Kidney tubule cell (primary cell): ENCODE results near the gene PPP6R3.
"Not testable (repeated sequence)": the region's sequence is repeated elsewhere in the genome, so short reads cannot be mapped to it uniquely, and the experiment has no call there.

Source experiments
- DNase-seq: peaks from one replicate; pipeline ENCODE4 v3.0.0-alpha.2; 2018; ENCODE audit warnings: low spot score

PPP6R3 gene

DNA sequence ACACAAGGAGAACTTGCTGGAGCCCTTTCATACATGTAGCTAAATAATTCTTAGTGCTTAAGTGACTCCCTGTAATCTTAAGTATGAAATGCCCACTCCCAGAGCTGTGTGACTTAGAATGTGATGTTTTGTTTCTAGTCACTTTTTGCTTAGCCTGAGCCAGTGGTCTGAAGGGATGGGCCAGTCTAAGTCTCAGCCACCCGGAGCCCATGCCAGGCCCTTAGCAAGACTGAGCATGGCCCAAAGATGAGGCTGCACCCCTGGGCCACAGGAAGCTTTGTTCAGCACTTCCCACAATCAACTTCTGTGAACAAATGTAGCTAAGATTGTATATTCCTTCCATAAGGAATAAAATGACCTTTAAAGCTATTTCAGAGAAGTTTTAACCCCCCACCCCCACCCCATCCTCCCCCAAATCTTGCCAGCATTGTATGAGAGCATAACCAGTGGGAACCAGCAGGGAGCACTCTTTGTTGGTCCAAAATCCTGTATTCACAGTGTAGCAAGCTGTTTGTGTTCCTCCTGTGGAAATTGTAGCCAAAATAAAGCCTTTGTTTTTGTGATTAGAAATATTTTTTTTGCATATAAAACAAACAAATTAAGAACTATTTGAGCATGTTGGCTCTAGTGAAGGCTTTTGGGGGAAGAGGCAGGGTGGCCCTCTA, 150.0 kb downstream of the PPP6R3 start:
- no peak for DNase-seq

DNA sequence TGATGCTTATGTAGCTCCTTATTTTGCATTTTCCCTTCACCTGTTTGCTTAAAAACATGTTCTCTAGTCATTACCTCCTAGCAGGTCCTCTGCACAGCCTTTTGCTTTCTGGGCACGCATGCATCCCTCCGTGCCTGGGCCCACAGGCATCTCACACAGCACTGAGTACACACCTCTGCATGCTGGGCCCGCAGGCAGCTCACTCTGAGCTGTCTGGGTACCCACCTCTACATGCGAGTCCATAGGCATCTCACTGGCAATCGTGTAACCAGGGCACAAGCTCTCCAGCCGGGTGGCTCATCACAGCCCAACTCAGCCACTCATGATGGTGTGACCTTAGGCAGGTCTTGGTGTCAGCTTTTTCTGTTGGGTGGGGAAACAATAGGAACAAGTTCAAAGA, 155.1 kb downstream of the PPP6R3 start:
- no peak for DNase-seq

DNA sequence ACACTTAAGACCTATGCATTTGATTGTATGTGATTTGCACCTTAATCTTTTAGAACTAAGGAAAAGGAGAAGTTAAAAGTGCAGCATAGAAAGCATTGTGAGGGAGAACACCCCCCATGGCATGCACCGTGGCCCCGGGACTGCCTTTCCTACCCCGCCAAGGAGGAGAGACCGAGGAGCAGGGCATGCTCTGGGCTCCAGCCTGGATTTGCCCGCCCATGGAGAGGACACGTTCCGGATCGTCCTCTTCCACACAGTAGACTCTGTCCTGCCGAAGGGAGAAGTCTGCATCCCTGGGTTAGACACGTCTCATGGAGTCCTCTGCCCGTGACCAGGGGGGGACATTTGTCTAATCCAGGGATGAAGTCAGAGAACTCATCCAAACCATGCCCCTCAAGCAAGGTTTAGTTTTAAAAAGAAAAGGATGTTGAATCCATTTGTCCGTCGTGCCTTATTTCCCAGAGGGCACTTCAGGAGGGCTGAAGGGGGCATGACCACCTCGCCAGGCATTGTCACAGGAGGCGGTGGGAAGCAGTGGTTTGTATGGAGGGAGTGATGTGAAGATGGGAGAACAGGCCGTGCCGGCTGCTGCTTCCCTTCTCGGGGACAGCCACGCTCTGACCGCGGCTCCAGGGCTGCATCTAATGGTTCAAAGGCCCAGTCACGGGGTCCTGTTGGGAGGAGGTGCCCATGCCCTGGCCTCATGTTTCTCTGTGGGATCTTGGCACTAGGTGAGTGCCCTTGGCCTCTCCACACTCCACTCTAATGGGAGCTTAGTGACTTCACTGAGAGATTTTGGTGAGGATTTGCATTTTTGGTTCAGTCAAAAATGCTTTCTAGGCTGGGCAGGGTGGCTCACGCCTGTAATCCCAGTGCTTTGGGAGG, 157.6 kb downstream of the PPP6R3 start:
- no peak for DNase-seq

DNA sequence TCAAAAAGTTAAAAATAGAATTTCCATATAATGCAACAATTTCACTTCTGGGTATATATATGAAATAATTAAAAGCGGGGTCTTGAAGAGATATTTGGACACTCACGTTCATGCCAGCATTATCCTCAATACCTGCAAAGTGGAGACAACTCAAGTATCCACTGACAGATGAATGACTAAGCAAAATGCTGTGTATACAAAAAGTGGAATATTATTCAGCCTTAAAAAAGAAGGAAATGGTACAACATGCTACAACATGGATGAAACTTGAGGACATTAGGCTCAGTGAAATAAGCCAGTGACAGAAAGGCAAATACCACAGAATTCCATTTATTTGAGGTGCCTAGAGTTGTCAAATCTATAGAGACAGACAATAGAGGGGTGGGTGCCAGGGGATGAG, 161.3 kb downstream of the PPP6R3 start:
- no peak for DNase-seq

DNA sequence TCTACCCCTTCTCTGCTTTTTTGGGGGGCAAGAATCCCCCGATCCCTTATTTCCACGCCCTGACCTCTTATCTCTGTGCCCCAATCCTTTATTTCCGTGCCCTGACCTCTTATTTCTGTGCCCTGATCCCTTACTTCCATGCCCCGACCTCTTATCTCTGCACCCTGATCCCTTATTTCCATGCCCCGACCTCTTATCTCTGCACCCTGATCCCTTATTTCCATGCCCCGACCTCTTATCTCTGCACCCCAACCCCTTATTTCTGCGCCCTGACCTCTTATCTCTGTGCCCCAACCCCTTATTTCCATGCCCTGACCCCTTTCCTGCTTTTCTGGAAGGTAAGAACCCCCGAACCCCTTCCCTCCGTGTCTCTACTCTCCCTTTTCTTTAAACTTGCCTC, 163.2 kb downstream of the PPP6R3 start:
- DNase-seq, result not testable (repeated sequence)

DNA sequence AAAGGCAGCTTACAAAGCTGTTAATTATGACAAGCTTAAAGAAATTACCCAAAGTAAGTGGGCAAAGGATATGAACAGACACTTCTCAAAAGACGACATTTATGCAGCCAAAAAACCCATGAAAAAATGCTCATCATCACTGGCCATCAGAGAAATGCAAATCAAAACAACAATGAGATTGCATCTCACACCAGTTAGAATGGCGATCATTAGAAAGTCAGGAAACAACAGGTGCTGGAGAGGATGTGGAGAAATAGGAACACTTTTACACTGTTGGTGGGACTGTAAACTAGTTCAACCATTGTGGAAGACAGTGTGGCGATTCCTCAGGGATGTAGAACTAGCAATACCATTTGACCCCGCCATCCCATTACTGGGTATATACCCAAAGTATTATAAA, 164.5 kb downstream of the PPP6R3 start:
- not testable (repeated sequence) for DNase-seq

DNA sequence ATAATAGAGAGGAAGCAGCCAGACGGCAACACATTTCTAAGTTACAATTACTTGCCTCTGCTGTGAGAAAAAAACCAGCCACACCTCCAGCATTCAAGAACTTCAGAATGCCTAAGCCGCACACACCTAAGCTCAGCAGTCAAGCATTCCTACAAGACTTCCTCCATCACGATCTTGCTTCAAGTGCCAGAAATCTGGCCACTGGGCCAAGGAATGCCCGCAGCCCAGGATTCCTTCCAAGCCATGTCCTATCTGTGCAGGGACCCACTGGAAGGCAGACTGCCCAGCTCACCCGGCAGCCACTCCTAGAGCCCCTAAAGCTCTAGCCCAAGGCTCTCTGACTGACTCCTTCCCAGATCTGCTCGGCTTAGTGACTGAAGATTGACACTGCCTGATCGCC, 165.7 kb downstream of the PPP6R3 start:
- DNase-seq, result not testable (repeated sequence)

DNA sequence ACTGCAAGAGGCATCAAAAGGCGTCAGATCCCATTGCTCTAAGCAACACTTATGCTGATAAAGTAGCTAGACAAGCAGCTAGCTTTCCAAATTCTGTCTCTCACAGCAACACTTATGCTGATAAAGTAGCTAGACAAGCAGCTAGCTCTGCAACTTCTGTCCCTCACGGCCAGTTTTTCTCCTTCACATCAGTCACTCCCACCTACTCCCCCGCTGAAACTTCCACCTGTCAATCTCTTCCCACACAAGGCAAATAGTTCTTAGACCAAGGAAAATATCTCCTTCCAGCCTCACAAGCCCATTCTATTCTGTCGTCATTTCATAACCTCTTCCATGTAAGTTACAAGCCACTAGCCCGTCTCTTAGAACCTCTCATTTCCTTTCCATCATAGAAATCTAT, 168.3 kb downstream of the PPP6R3 start:
- DNase-seq, result not testable (repeated sequence)

DNA sequence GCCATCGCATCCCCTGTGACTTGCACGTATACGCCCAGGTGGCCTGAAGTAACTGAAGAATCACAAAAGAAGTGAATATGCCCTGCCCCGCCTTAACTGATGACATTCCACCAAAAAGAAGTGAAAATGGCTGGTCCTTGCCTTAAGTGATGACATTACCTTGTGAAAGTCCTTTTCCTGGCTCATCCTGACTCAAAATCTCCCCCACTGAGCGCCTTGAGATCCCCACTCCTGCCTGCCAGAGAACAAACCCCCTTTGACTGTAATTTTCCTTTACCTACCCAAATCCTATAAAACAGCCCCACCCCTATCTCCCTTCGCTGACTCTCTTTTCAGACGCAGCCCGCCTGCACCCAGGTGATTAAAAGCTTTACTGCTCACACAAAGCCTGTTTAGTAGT, 171.8 kb downstream of the PPP6R3 start:
- DNase-seq, result not testable (repeated sequence)

DNA sequence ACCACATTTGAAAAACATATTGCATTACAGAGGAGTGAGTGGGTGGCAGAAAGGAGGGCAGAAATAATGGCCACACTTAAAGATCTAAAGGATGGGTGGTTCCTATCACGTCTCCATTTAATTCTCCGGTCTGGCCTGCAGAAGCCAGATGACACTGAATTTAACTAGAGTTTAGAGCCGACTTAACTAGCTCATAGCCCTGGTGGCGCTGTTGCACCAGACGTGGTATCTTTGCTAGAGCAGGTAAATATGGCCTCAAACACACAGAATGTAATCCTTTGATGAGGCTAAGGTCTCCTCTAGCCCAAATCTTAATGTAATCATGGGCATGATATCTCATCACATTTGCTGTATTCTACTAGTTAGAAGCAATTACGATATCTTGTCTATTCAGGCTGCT, 172.2 kb downstream of the PPP6R3 start:
- peak; percentile 64 for DNase-seq

DNA sequence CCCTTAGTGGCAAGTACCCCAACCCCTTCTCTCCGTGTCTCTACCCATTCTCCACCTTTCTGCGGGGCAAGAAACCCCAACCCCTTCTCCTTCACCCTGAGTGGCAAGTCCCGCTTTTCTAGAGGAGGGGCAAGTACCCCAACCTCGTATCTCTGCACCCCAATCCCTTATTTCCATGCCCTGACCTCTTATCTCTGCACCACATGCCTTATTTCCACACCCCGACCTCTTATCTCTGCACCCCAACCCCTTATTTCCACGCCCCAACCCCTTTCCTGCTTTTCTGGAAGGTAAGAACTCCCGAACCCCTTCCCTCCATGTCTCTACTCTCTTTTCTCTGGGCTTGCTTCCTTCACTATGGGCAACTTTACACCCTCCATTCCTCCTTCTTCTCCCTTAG, 174.1 kb downstream of the PPP6R3 start:
- not testable (repeated sequence) for DNase-seq

DNA sequence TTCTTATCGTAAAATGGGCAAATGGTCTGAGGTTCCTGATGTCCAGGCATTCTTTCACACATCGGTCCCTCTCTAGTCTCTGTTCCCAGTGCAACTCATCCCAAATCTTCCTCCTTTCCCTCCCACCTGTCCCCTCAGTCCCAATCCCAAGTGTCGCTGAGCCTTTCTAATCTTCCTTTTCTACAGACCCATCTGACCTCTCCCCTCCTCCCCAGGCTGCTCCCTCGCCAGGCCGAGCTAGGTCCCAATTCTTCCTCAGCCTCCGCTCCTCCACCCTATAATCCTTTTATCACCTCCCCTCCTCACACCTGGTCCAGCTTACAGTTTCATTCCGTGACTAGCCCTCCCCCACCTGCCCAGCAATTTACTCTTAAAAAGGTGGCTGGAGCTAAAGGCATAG, 174.6 kb downstream of the PPP6R3 start:
- DNase-seq, result not testable (repeated sequence)

DNA sequence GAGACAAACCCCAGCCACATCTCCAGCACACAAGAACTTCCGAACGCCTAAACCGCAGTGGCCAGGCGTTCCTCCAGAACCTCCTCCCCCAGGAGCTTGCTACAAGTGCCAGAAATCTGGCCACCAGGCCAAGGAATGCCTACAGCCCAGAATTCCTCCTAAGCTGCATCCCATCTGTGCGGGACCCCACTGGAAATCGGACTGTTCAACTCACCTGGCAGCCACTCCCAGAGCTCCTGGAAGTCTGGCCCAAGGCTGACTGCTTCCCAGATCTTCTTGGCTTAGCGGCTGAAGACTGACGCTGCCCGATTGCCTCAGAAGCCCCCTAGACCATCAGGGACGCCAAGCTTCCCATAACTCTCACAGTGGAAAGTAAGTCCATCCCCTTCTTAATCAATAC, 175.3 kb downstream of the PPP6R3 start:
- DNase-seq, result not testable (repeated sequence)

DNA sequence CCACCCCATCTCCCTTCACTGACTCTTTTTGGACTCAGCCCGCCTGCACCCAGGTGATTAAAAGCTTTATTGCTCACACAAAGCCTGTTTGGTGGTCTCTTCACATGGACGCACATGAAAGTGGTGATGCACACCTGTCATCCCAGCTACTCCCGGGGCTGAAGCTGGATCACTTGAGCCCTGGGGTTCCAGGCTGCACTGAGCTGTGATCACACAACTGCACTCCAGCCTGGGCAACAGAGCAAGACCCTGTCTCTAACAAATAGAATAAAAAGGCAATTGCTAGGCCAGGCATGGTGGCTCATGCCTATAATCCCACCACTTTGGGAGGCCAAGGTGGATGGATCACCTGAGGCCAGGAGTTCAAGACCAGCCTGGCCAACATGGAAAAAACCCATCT, 178.8 kb downstream of the PPP6R3 start:
- DNase-seq, result not testable (repeated sequence)

DNA sequence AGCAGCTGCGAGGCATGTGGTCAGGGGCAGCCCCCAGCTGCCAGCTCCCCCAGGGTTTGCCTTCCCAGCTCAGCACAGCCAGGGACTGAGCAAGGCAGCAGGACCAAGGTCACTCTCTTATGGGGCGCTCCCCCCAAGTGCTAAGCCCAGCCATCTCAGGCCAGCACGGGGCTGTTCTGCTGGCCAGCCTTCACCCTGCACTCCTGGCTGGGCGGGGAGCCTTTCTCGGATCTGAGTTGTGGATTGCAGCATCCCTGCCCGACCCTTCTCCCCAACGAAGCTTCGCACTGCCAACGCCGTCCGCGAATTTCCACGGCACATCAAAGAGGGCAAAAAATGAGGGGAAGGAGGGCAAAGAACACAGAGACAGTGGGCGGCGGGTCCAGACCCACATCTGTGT, 181.3 kb downstream of the PPP6R3 start:
- no peak for DNase-seq

DNA sequence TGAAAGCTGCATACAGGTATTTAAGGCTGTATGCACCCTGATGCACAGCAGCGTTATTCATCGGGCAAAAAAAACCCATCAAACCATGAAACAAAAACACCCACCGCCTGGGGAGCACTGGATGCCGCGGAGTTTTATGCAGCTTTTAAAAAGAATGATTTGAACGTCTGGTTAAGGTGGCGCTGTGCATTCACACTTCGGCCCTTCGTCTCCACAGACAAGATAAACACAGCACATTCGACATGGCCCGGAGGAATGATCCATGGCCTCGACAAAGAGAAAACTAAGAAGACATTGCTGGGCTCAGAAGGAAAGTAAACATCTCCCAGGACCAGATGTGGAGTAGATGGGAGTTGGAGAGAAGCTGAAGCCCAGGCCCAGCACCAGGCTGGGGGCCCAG, 183.0 kb downstream of the PPP6R3 start:
- DNase-seq, result peak; percentile 44

DNA sequence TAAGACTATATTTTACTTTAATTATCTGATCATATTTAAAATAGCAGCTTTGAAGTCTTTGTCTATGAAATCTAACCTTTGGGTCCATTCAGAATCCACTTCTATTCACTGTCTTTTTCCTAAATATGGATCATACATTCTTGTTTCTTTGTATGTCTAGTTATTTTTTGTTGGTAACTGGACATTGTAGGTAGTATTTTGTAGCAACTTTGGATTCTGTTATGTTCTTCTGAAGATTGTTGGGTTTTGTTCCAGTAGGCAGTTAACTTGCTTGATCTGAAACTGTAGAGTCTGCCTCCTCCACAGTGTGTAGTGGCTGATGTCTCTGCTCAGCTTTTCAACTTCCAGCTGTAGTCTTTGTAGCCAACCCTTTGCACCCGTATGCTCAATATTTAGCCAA, 186.3 kb downstream of the PPP6R3 start:
- DNase-seq, result no peak

DNA sequence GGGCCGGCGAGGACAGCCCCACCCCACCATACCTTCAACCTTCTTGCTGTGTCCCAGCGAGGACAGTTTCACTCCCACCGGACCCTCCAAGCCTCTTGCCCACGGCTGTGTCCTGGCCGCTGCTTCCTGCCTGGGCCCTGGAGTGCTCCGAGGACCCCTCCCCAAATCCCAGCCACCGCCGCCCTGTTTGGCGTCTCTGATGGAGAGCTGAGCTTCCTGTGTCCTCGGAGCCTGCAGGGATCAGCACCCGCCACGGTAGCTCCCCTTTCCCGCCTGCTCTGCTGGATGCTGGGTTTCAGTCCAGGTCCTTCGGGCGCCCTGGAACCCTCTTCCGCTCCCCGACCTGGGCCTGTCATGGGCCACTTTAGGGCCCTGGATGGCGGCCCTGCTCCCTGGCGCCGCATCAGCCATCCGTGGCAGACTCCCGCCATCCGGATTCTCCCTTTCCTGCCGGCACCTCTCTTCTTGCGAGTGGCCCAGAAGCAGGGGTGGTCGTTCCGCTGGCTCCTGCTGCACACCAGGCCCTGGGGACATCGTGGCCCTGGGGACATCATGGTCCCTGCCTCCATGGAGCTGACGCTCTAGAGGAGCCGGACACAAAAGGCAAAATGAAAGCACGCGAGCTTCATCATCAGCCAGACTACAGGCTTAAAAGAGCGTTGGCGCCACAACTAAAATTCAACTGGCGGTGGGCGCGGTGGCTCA, 189.5 kb downstream of the PPP6R3 start:
- no peak for DNase-seq

DNA sequence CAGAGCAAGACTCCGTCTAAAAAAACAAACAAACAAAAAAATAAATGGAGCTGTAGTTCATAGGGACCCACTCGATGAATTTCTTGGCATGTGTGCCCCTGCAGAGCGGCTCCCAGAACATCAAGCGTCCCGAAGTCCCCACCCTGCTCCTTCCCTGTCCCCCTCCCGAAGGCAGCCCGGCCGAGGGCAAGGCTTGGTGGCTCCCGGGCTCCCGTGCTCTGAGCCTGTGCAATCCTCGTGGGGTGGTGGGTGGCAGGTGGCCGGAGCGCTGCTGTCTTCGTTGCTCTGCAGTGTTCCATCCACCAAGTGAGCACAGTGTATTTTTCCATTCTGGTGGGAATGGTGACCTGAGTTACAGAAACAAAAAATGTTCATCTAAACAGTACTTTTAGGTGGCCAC, 190.2 kb downstream of the PPP6R3 start:
- no peak for DNase-seq

DNA sequence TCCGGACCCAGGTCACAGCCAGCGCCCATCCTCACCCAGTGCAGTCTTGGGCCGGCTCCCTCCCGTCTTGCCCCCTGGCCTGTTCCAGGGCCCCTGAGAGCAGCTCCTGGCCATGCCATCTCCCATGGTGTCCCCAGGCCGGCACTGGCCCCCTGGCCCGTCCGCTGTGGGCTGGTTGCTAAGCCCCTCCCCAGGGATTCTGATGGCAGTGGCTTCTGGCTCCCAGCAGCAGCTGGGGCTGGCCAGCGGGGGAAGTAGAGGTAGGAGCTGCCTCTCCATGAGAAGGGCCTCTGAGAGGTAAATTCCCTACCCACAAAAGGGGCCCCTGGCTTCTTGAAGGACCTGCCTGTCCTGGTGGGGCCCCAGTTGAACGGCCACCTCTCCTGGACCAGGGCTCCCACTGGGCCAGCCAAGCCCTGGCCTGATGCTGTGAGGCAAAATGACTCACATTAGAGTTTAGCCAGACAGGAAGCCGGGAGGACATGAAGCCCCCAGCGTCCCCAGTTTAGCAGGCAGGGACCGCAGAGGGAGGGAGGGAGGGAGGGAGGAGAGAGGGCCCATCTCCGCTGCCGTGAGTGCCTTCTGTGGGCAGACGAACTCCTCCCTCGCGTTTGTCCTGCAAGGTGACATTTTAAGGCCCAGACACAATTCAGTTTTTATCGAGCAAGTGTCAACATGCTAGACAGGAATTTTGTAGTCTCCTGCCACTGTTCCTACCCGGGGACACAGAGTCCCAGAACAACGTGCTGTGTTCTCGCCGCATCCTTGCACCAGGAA, 190.8 kb downstream of the PPP6R3 start:
- DNase-seq, result no peak

DNA sequence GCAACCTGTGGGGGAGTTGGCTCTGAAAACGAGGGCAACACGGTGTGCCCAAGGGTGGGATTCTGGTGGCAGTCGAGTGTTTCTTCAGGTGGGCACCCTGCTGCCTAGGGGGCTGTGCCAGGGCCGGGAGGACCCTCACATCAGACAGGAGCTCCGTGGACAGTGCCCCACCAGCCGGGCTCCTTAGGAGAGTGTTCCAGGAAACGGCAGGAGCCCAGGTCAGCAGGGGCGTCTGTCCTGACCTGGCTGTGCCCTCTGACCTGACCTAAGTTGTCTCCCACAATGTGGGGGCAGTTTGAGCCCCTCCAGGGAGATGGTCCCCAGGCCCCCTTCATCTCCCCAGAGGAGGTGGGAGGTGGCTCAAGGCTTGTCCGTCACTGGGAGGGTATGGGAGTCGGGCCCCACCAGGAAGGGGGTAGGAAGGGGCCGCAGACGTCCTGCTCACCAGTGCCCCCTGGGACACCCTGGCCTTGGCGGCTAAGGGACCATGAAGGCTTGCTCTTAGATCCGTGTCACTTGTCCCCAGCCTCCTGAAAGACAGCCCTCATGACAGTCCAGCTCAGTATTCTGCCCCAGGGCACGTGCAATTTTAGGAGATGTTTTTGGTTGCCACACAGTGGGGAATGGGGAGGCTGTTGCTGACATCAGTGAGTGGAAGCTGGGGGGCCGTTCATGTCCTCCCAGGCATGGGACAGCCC, 191.6 kb downstream of the PPP6R3 start:
- DNase-seq, result no peak
